ENCODE results near the gene ADAMTSL1.

- TF ChIP-seq CTCF (IDR thresholded peaks at IDR 0.05): no peak
- no peak for TF ChIP-seq EP300 (IDR thresholded peaks at IDR 0.05)
Observed at GRCh38 chr9:18666986-18667772, 193.2 kb downstream of the ADAMTSL1 start.
